HCT116 (cell line): ENCODE measurements around the gene KLHDC3. TPM values are rescaled to one million over a fixed set of nuclear protein-coding genes. Genes with fewer than 3 reads are reported as not detected.
A peak's percentile ranks its signal among the peaks of the same experiment; 100 is the strongest.

Experiments
- ATAC-seq: fragments of 200-7000 bp; cut with Tn5 transposase; 2 replicates; pipeline ENCODE4 v1.9.1; 2020; ENCODE audit warnings: mild to moderate bottlenecking, moderate library complexity
- BruUV-seq: library from RNA; stranded (reverse); fragments of 400-500 nt; replicated peaks from 2 replicates; lab custom pipeline; 2021; lab: Mats Ljungman, UMichigan
- CTCF ChIA-PET: fragments of 300-600 bp; sonication (Branson Sonifier 250); formaldehyde crosslinking; loops from one replicate; lab custom pipeline; 2021; ENCODE audit warnings: antibody characterized with exemption; lab: Charles Lee
- POLR2A ChIA-PET: fragments of 300-600, 350-600 bp; sonication (Branson Sonifier 250); formaldehyde crosslinking; loops from one replicate; lab custom pipeline; 2021; ENCODE audit warnings: antibody characterized with exemption; lab: Charles Lee
- RAD21 ChIA-PET, 2 experiments: fragments of 300-600 bp; sonication (Branson Sonifier 250); formaldehyde crosslinking; loops; one replicate each; lab custom pipeline; 2023; ENCODE audit warnings: low total read pairs in 2 of 2; ENCODE audit not compliant: uncharacterized antibody in 2 of 2, unreplicated experiment in 2 of 2, low non-redundant PET in 1 of 2; lab: Charles Lee
- DNase-seq: peaks from one replicate; pipeline ENCODE4 v3.0.0-alpha.2; 2010; ENCODE audit warnings: low read depth, low spot score
- H2AFZ ChIP-seq: fragments of 200-600 bp; shearing (Covaris generic), sonication (generic); 2 replicates; pipeline ENCODE4 v1.6.1; 2017; ENCODE audit warnings: low read depth, mixed run types, mixed read lengths, antibody characterized with exemption, low read length; ENCODE audit not compliant: poor library complexity, severe bottlenecking
- H3K27ac ChIP-seq: 2 replicates; pipeline ENCODE4 v1.5.1; 2012; ENCODE audit warnings: low read depth, low read length
- H3K27me3 ChIP-seq: fragments of 200-600 bp; sonication (generic); 2 replicates; pipeline ENCODE4 v1.6.1; 2016; ENCODE audit warnings: mixed run types, low read length, mixed read lengths; ENCODE audit not compliant: insufficient read depth
- H3K36me3 ChIP-seq, 2 experiments: fragments of 200-500 bp in 1 of 2; fragments of 200-600 bp in 1 of 2; sonication (Bioruptor generic) in 1 of 2; sonication (generic) in 1 of 2; 2 replicates each; pipeline versions ENCODE4 v1.5.1 to v1.6.1; 2014 to 2016; ENCODE audit warnings: low read length in 2 of 2, inconsistent platforms in 1 of 2, mixed read lengths in 1 of 2, mixed run types in 1 of 2; ENCODE audit not compliant: insufficient read depth in 2 of 2, control insufficient read depth in 1 of 2
- H3K4me1 ChIP-seq, 2 experiments: fragments of 200-600 bp in 1 of 2; sonication (generic) in 1 of 2; 2 replicates each; pipeline versions ENCODE4 v1.5.1 to v1.6.1; 2012 to 2017; ENCODE audit warnings: low read length in 2 of 2, inconsistent platforms in 1 of 2, mild to moderate bottlenecking in 1 of 2, mixed read lengths in 1 of 2, mixed run types in 1 of 2, moderate library complexity in 1 of 2; ENCODE audit not compliant: insufficient read depth in 2 of 2, control insufficient read depth in 1 of 2
- H3K4me2 ChIP-seq: fragments of 200-600 bp; sonication (generic); 2 replicates; pipeline ENCODE4 v1.6.1; 2017; ENCODE audit warnings: mixed run types, low read length, mixed read lengths
- H3K4me3 ChIP-seq, 2 experiments: fragments of 200-600 bp in 1 of 2; sonication (generic) in 1 of 2; replicated peaks in 1 of 2; 2 replicates each; pipeline ENCODE4 v1.5.1; 2011 to 2016; ENCODE audit warnings: low read length in 2 of 2, control low read depth in 1 of 2, low read depth in 1 of 2, mild to moderate bottlenecking in 1 of 2, mixed read lengths in 1 of 2, mixed run types in 1 of 2
- H3K79me2 ChIP-seq: fragments of 200-600 bp; sonication (generic); 2 replicates; pipeline ENCODE4 v1.6.1; 2017; ENCODE audit warnings: mild to moderate bottlenecking, mixed run types, low read length, moderate library complexity, mixed read lengths; ENCODE audit not compliant: insufficient read depth
- H3K9ac ChIP-seq: fragments of 200-600 bp; sonication (generic); 2 replicates; pipeline ENCODE4 v1.6.1; 2016; ENCODE audit warnings: low read length, mixed read lengths
- H3K9me2 ChIP-seq: fragments of 200-600 bp; sonication (generic), shearing (Covaris generic); 2 replicates; pipeline ENCODE4 v1.6.1; 2017; ENCODE audit warnings: mixed run types, mild to moderate bottlenecking, moderate library complexity; ENCODE audit not compliant: insufficient read depth
- H3K9me3 ChIP-seq, 2 experiments: fragments of 200-500 bp in 1 of 2; fragments of 200-600 bp in 1 of 2; sonication (Bioruptor generic) in 1 of 2; sonication (generic) in 1 of 2; 2 replicates each; pipeline ENCODE4 v1.6.1; 2014 to 2017; ENCODE audit warnings: low read length in 2 of 2, mixed read lengths in 2 of 2, inconsistent platforms in 1 of 2, low read depth in 1 of 2, mild to moderate bottlenecking in 1 of 2, mixed run types in 1 of 2, moderate library complexity in 1 of 2; ENCODE audit not compliant: control insufficient read depth in 1 of 2, insufficient read depth in 1 of 2
- H4K20me1 ChIP-seq: fragments of 200-600 bp; sonication (generic), shearing (Covaris generic); 2 replicates; pipeline ENCODE4 v1.6.1; 2017; ENCODE audit warnings: mixed run types, mild to moderate bottlenecking, moderate library complexity; ENCODE audit not compliant: insufficient read depth
- ATF3 ChIP-seq: IDR thresholded peaks from 2 replicates; pipeline ENCODE4 v1.6.1; 2012
- CBX3 ChIP-seq: IDR thresholded peaks from 2 replicates; pipeline ENCODE4 v1.6.1; 2012; ENCODE audit warnings: low read depth
- CEBPB ChIP-seq: IDR thresholded peaks from 2 replicates; pipeline ENCODE4 v1.6.1; 2012; ENCODE audit warnings: low read depth
- CTCF ChIP-seq, 3 experiments: fragments of 200-600 bp in 1 of 3; sonication (generic) in 1 of 3; IDR thresholded peaks in 2 of 3; conservative IDR thresholded peaks in 1 of 3; 2 replicates each; pipeline ENCODE4 v1.5.1; 2012 to 2017; ENCODE audit warnings: low read depth in 2 of 3, low read length in 2 of 3, antibody characterized with exemption in 1 of 3, borderline replicate concordance in 1 of 3, control low read depth in 1 of 3, mild to moderate bottlenecking in 1 of 3, mixed read lengths in 1 of 3, mixed run types in 1 of 3, moderate library complexity in 1 of 3; ENCODE audit not compliant: insufficient read depth in 1 of 3
- EZH2 ChIP-seq: fragments of 200-600 bp; sonication (generic); IDR thresholded peaks from 2 replicates; pipeline ENCODE4 v1.6.1; 2017; ENCODE audit warnings: antibody characterized with exemption, mixed run types
- EZH2phosphoT487 ChIP-seq: fragments of 200-600 bp; IDR thresholded peaks from 2 replicates; pipeline ENCODE4 v1.6.1; 2018; ENCODE audit warnings: antibody characterized with exemption, borderline replicate concordance
- JUND ChIP-seq: IDR thresholded peaks from 2 replicates; pipeline ENCODE4 v1.6.1; 2012
- POLR2AphosphoS5 ChIP-seq: IDR thresholded peaks from 2 replicates; pipeline ENCODE4 v1.6.1; 2011; ENCODE audit warnings: mild to moderate bottlenecking, low read depth, low read length, moderate library complexity
- REST ChIP-seq: IDR thresholded peaks from 2 replicates; pipeline ENCODE4 v1.6.1; 2012; ENCODE audit warnings: low read depth
- SIN3A ChIP-seq: IDR thresholded peaks from 2 replicates; pipeline ENCODE4 v1.6.1; 2012; ENCODE audit warnings: low read depth
- TCF7L2 ChIP-seq: IDR thresholded peaks from 2 replicates; pipeline ENCODE4 v1.7.0; 2011; ENCODE audit warnings: borderline replicate concordance, inconsistent platforms; ENCODE audit not compliant: insufficient read depth, insufficient read length; ENCODE audit errors: extremely low read depth
- YY1 ChIP-seq: IDR thresholded peaks from 2 replicates; pipeline ENCODE4 v1.6.1; 2011; ENCODE audit warnings: low read length, low read depth, moderate library complexity, mild to moderate bottlenecking; ENCODE audit not compliant: insufficient replicate concordance; ENCODE audit errors: extremely low read depth
- ZBTB33 ChIP-seq: IDR thresholded peaks from 2 replicates; pipeline ENCODE4 v1.6.1; 2011; ENCODE audit warnings: mild to moderate bottlenecking, low read length, moderate library complexity; ENCODE audit not compliant: insufficient replicate concordance; ENCODE audit errors: extremely low read depth
- ZFX ChIP-seq: fragments of 450-650 bp; IDR thresholded peaks from 2 replicates; pipeline ENCODE4 v1.6.1; 2017
- ZNF274 ChIP-seq: fragments of 200-500 bp; sonication (Bioruptor generic); IDR thresholded peaks from 2 replicates; pipeline ENCODE4 v1.6.1; 2014; ENCODE audit warnings: mild to moderate bottlenecking, low read depth, low read length, inconsistent platforms
- intact Hi-C: fragments of 100-400 bp; cut with micrococcal nuclease; formaldehyde crosslinking; loops from 2 replicates; pipeline ENCODE4 v1.10.0; 2022
- total RNA-seq: library from RNA; stranded (reverse); gene quantifications from one replicate; pipeline ENCODE4 v1.2.1, GENCODE V29; 2021; ENCODE audit not compliant: unreplicated experiment

KLHDC3 gene
- total RNA-seq, 1 experiment from 2014 or later: 67.2 TPM

GRCh38 chr6:43052842-43053544, 38.9 kb downstream of the KLHDC3 start:
- ATAC-seq (peak; percentile 41), DNase-seq (no peak)
- ChIA-PET CTCF (interaction anchor here (1.5 kb wide), 1 partner anchor 91 kb away, joined by 5 read pairs; no protein-coding TSS in a partner anchor), RAD21 (interaction anchor here in 1 of 2 experiments (1.0 kb wide), 1 partner anchor 24 kb away, joined by 3 read pairs; no protein-coding TSS in a partner anchor), POLR2A (interaction anchor here (0.8 to 1.6 kb wide), 5 partner anchors 12 to 122 kb away, joined by 3 to 10 read pairs (median 4); partner anchors contain the start of genes KLHDC3, MEA1 and PPP2R5D)
- Histone ChIP-seq H4K20me1 (no peaks in the 10 kb centered on the region), H3K27me3 (no peaks in the 10 kb centered on the region), H2AFZ (no peak overlapping the region), H3K27ac (peak overlapping the region; percentile 98), H3K9me3 (no peaks in the 10 kb centered on the region), H3K36me3 (peaks cover 8 to 24% of the 10 kb centered on the region in 2 experiments; a peak in 3 of 4 replicates), H3K79me2 (peaks cover 32% of the 10 kb centered on the region), H3K9me2 (no peaks in the 10 kb centered on the region), H3K4me1 (peaks cover 7 to 25% of the 10 kb centered on the region in 2 experiments; a peak in 3 of 4 replicates), H3K9ac (peak overlapping the region; percentile 98), H3K4me2 (peak overlapping the region; percentile 99), H3K4me3 (peak overlapping the region; percentile 97)
- intact Hi-C loops: no loop called here
- no peak for TF ChIP-seq CEBPB
- no peak for TF ChIP-seq ZNF274
- no peak for TF ChIP-seq EZH2
- no peak for TF ChIP-seq REST
- TF ChIP-seq JUND: no peak
- TF ChIP-seq ATF3: no peak
- no peak for TF ChIP-seq ZBTB33
- TF ChIP-seq YY1: no peak
- TF ChIP-seq CBX3: no peak
- no peak for TF ChIP-seq TCF7L2
- no peak for TF ChIP-seq POLR2AphosphoS5
- no peak for TF ChIP-seq CTCF (IDR thresholded peaks at IDR 0.05 in 2 of 3, conservative IDR thresholded peaks at IDR 0.05 in 1 of 3; ENCODE audit: borderline replicate concordance in 1 of 3, insufficient read depth in 1 of 3, low read depth in 2 of 3, low read length in 2 of 3)
- no peak for TF ChIP-seq EZH2phosphoT487
- TF ChIP-seq SIN3A: no peak
- TF ChIP-seq ZFX: no peak
- BruUV-seq: no TSS peak
